ENCODE results near the gene PYGO2.

PYGO2 gene

GRCh38 chr1:154925335-154926170, 36.0 kb downstream of the PYGO2 start:
- no peak overlapping the region for H3K4me3 ChIP-seq (ENCODE audit: low read length)
- no peak for TF ChIP-seq CTCF (conservative IDR thresholded peaks at IDR 0.05; ENCODE audit: low read depth, low read length)
- DNase-seq (ENCODE audit: low read depth), result no peak

GRCh38 chr1:154923695-154924094, 37.9 kb downstream of the PYGO2 start:
- DNase-seq (ENCODE audit: low read depth), result no peak
- no peak for TF ChIP-seq CTCF (conservative IDR thresholded peaks at IDR 0.05; ENCODE audit: low read depth, low read length)
- H3K4me3 ChIP-seq (ENCODE audit: low read length), result no peak overlapping the region

- DNase-seq (ENCODE audit: low read depth), result no peak
- TF ChIP-seq CTCF (conservative IDR thresholded peaks at IDR 0.05; ENCODE audit: low read depth, low read length), result no peak
- no peak overlapping the region for H3K4me3 ChIP-seq (ENCODE audit: low read length)
These were observed 48.3 kb downstream of the PYGO2 start for GRCh38 chr1:154913273-154913672.

- no peak overlapping the region for H3K4me3 ChIP-seq (ENCODE audit: low read length)
- no peak for TF ChIP-seq CTCF (conservative IDR thresholded peaks at IDR 0.05; ENCODE audit: low read depth, low read length)
These were observed 48.8 kb downstream of the PYGO2 start for GRCh38 chr1:154912755-154913154.

GRCh38 chr1:154911691-154912550, 49.7 kb downstream of the PYGO2 start:
- TF ChIP-seq CTCF (conservative IDR thresholded peaks at IDR 0.05; ENCODE audit: low read depth, low read length), result no peak
- no peak for DNase-seq (ENCODE audit: low read depth)
- H3K4me3 ChIP-seq (ENCODE audit: low read length), result no peak overlapping the region

More at GRCh38 chr1:154912755-154913154, 48.8 kb downstream of the PYGO2 start:
- DNase-seq (ENCODE audit: low read depth), result no peak

GRCh38 chr1:154910851-154911250, 50.7 kb downstream of the PYGO2 start:
- no peak for TF ChIP-seq CTCF (conservative IDR thresholded peaks at IDR 0.05; ENCODE audit: low read depth, low read length)
- no peak for DNase-seq (ENCODE audit: low read depth)
- no peak overlapping the region for H3K4me3 ChIP-seq (ENCODE audit: low read length)

All from retinal pigment epithelial cell (primary cell).